K562 (cell line): ENCODE measurements around the gene EPHB6. TPM values are rescaled to one million over a fixed set of nuclear protein-coding genes. Genes with fewer than 3 reads are reported as not detected.

ENCODE experiments used
- ATAC-seq: fragments of 200-7000 bp; cut with Tn5 transposase; 3 replicates; pipeline ENCODE4 v1.9.1; 2020; ENCODE audit warnings: moderate library complexity
- BruUV-seq: library from RNA; stranded (reverse); fragments of 400-500 nt; replicated peaks from 2 replicates; lab custom pipeline; 2021; lab: Mats Ljungman, UMichigan
- CTCF ChIA-PET: fragments of 300-600 bp; formaldehyde crosslinking; extraction: SDS; loops from one replicate; lab custom pipeline; 2021; ENCODE audit warnings: low intra/inter-chr PET ratio; lab: Yijun Ruan, JAX
- POLR2A ChIA-PET: fragments of 300-600, 350-650 bp; sonication (Branson Sonifier 250); formaldehyde crosslinking; extraction: SDS; loops from one replicate; lab custom pipeline; 2021; ENCODE audit warnings: antibody characterized with exemption, inconsistent platforms; lab: Yijun Ruan, JAX
- DNase-seq, 4 experiments: peaks; one replicate each; pipeline versions ENCODE4 v3.0.0 to v3.0.0-alpha.2; 2011 to 2018; ENCODE audit warnings: low spot score in 3 of 4, mixed read lengths in 3 of 4; ENCODE audit errors: extremely low read depth in 1 of 4
- FAIRE-seq: peaks from 2 replicates; lab custom pipeline; 2011; peaks lifted over from hg19 to GRCh38; lab: Jason Lieb, UNC
- H2AFZ ChIP-seq: 2 replicates; pipeline ENCODE4 v1.6.0; 2011; ENCODE audit warnings: low read depth, low read length, control low read depth, inconsistent platforms
- H3K27ac ChIP-seq: fragments of 200-600 bp; 3 replicates; pipeline ENCODE4 v1.8.0; 2011; ENCODE audit warnings: low read depth, mild to moderate bottlenecking, control low read depth, inconsistent platforms, low read length, moderate library complexity, mixed read lengths; ENCODE audit errors: extremely low read depth
- H3K27me3 ChIP-seq, 2 experiments: fragments of 300-600 bp in 1 of 2; 2 replicates in 1 of 2; 3 replicates in 1 of 2; pipeline versions ENCODE4 v1.6.0 to v1.8.0; 2011; ENCODE audit warnings: inconsistent platforms in 2 of 2, low read length in 2 of 2, mild to moderate bottlenecking in 1 of 2, mixed read lengths in 1 of 2, moderate library complexity in 1 of 2; ENCODE audit not compliant: control insufficient read depth in 2 of 2, insufficient read depth in 2 of 2
- H3K36me3 ChIP-seq: fragments of 300-600 bp; 3 replicates; pipeline ENCODE4 v1.8.0; 2011; ENCODE audit warnings: mild to moderate bottlenecking, low read length, inconsistent platforms; ENCODE audit not compliant: control insufficient read depth, insufficient read depth
- H3K4me1 ChIP-seq, 2 experiments: fragments of 200-600 bp in 1 of 2; replicated peaks in 1 of 2; 2 replicates in 1 of 2; 3 replicates in 1 of 2; pipeline versions ENCODE4 v1.5.1 to v1.8.0; 2011; ENCODE audit warnings: inconsistent platforms in 2 of 2, low read length in 2 of 2, mild to moderate bottlenecking in 1 of 2, mixed read lengths in 1 of 2, moderate library complexity in 1 of 2; ENCODE audit not compliant: control insufficient read depth in 2 of 2, insufficient read depth in 2 of 2
- H3K4me2 ChIP-seq: 2 replicates; pipeline ENCODE4 v1.6.1; 2011; ENCODE audit warnings: low read length, control low read depth, inconsistent platforms, mixed read lengths; ENCODE audit not compliant: insufficient read depth
- H3K4me3 ChIP-seq: fragments of 200-600 bp; sonication (generic), shearing (Covaris generic); 2 replicates; pipeline ENCODE4 v1.5.1; 2016; ENCODE audit warnings: control low read depth, inconsistent platforms
- H3K79me2 ChIP-seq: fragments of 200-600 bp; 3 replicates; pipeline ENCODE4 v1.8.0; 2011; ENCODE audit warnings: low read length, inconsistent platforms; ENCODE audit not compliant: control insufficient read depth, insufficient read depth
- H3K9ac ChIP-seq, 2 experiments: 2 replicates each; pipeline versions ENCODE4 v1.6.0 to v1.6.1; 2011; ENCODE audit warnings: low read depth in 2 of 2, low read length in 2 of 2, control low read depth in 1 of 2, inconsistent platforms in 1 of 2, mild to moderate bottlenecking in 1 of 2, mixed read lengths in 1 of 2; ENCODE audit not compliant: insufficient read depth in 1 of 2
- H3K9me1 ChIP-seq: one replicate; pipeline ENCODE4 v1.6.0; 2011; ENCODE audit warnings: inconsistent platforms, mild to moderate bottlenecking, low read length, moderate library complexity; ENCODE audit not compliant: control insufficient read depth, insufficient read depth
- H3K9me3 ChIP-seq: replicated peaks from 2 replicates; pipeline ENCODE4 v1.5.1; 2011; ENCODE audit warnings: low read depth, low read length, inconsistent platforms; ENCODE audit not compliant: control insufficient read depth, insufficient read depth
- H4K20me1 ChIP-seq: replicated peaks from 2 replicates; pipeline ENCODE4 v1.6.1; 2011; ENCODE audit warnings: low read length, inconsistent platforms, mixed read lengths; ENCODE audit not compliant: control insufficient read depth, insufficient read depth
- BMI1 ChIP-seq: fragments of 150-350 bp; IDR thresholded peaks from 2 replicates; pipeline ENCODE4 v1.6.1; 2014; ENCODE audit warnings: low read length
- CUX1 ChIP-seq: fragments of 200-800 bp; sonication (Bioruptor generic); IDR thresholded peaks from 2 replicates; pipeline ENCODE4 v1.6.1; 2016; ENCODE audit warnings: missing genetic modification characterization, missing compliant biosample characterization
- GATAD2B ChIP-seq: fragments of 450-650 bp; IDR thresholded peaks from 2 replicates; pipeline ENCODE4 v1.6.1; 2017; ENCODE audit warnings: mild to moderate bottlenecking, borderline replicate concordance
- MLLT1 ChIP-seq, 2 experiments: fragments of 450-650 bp; IDR thresholded peaks; 2 replicates each; pipeline ENCODE4 v1.6.1; 2016
- POLR2AphosphoS5 ChIP-seq: IDR thresholded peaks from 2 replicates; pipeline ENCODE4 v1.6.1; 2011; ENCODE audit warnings: mild to moderate bottlenecking, low read depth, low read length, moderate library complexity; ENCODE audit not compliant: control insufficient read depth, insufficient read depth
- RCOR1 ChIP-seq, 2 experiments: IDR thresholded peaks; 2 replicates each; pipeline ENCODE4 v1.6.1; 2012; ENCODE audit warnings: low read depth in 2 of 2, low read length in 2 of 2, borderline replicate concordance in 1 of 2, improper control_type of control experiment in 1 of 2
- SUPT5H ChIP-seq: fragments of 450-650 bp; IDR thresholded peaks from 2 replicates; pipeline ENCODE4 v1.6.1; 2016
- TCF3 ChIP-seq: sonication (generic); formaldehyde crosslinking; IDR thresholded peaks from 2 replicates; pipeline ENCODE4 v1.4.0; 2020; ENCODE audit warnings: mild to moderate bottlenecking, missing genetic modification reagents
- YY1 ChIP-seq, 3 experiments: IDR thresholded peaks; 2 replicates each; pipeline ENCODE4 v1.6.1; 2011; ENCODE audit warnings: low read length in 2 of 3, mild to moderate bottlenecking in 2 of 3, moderate library complexity in 2 of 3, borderline replicate concordance in 1 of 3, control low read depth in 1 of 3, low read depth in 1 of 3; ENCODE audit not compliant: insufficient read depth in 3 of 3, insufficient replicate concordance in 2 of 3, control insufficient read depth in 1 of 3, insufficient read length in 1 of 3; ENCODE audit errors: extremely low read depth in 1 of 3
- WGBS: fragments of 100-300 bp; shearing (Covaris generic); methylation state at CpG from one replicate; pipeline ENCODE4 v1.1.6; 2016; ENCODE audit warnings: low coverage, mixed read lengths; ENCODE audit not compliant: insufficient coverage; ENCODE audit errors: missing lambda C conversion rate; 5-methylcytosine and 5-hydroxymethylcytosine counted together
- in situ Hi-C: fragments of 300-500 bp; cut with MboI; formaldehyde crosslinking; loops from 4 replicates; pipeline ENCODE4 v1.15.0; 2018; ENCODE audit warnings: inconsistent platforms, mixed read lengths
- intact Hi-C: fragments of 100-400 bp; cut with micrococcal nuclease; formaldehyde crosslinking; loops from 2 replicates; pipeline ENCODE4 v1.14.2; 2022
- polyA plus RNA-seq, 8 experiments: library from polyadenylated mRNA; depleted of rRNA in 4 of 8; stranded (reverse) in 5 of 8; unstranded in 3 of 8; fragments of >200 nt; fragmentation: Nextera tagmentation in 2 of 8; fragmentation: Illumina TruSeq in 1 of 8; extraction: Ambion mirVana in 2 of 8; extraction: Trizol in 1 of 8; gene quantifications; 2 replicates each; pipeline versions ENCODE4 v1.2.1 to v1.2.3, GENCODE V29; 2011 to 2014; ENCODE audit warnings: inconsistent platforms in 1 of 8, missing spikeins in 1 of 8
- total RNA-seq, 7 experiments: library from RNA; depleted of rRNA in 6 of 7; stranded (reverse); fragments of >200 nt in 6 of 7; fragmentation: Illumina TruSeq in 2 of 7; extraction: Trizol in 2 of 7; gene quantifications; 2 replicates each; pipeline versions ENCODE4 v1.2.1 to v1.2.3, GENCODE V29; 2011 to 2021; ENCODE audit warnings: low replicate concordance in 1 of 7
- TF ChIP-seq, protein P1 (sequence below): fragments of 450-650 bp; IDR thresholded peaks from 2 replicates; pipeline ENCODE4 v1.6.1; 2017; ENCODE audit warnings: antibody characterized with exemption

Gene EPHB6
- total and polyA plus RNA-seq, 9 of the 15 experiments (the other 6 are each of a cell fraction or from before 2014, with no cell fraction given), result 1.4 to 123 (median 7.6) TPM

DNA sequence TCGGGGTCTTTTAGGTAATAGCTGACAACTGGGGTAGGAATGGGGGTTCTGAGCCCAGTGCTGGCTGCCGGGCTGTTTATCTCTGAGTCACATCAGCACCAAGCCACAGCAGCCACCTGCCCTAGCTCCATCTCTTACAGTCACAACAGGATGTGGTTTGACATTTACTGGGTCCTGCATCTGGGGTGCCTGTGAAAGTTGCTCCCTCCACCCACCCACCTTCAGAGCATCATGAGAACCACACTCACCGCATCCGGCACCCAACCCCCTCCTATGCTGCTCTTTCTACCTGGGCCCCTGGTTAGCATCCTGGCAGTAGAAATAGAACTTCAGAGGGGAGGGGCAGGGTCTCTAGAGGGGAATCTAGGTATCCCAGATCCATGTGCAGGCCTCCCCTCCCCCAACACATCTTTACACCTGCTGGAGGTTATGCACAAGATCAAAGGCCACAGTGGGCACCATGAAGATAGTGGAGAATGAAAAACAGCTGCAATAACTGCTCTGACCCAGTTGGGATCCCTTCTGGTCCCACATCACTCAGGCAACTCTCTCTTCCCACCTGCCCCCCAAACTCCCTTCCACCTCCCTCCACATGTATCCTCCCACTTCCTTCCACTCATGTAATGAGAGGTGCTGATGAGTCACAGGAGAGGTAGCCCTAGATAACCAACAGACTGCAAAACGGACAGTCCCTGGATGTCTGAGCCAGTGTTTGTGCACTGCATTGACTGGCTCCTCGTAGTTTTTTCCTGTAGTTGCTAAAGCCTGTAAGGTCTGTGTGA lies 45.9 kb upstream of the EPHB6 start:
- no TSS peak for BruUV-seq
- TF ChIP-seq BMI1 (no peak), SUPT5H (no peak), MLLT1 (IDR thresholded peaks at IDR 0.05) (no peak), GATAD2B (no peak), POLR2AphosphoS5 (peak; percentile 77), RCOR1 (IDR thresholded peaks at IDR 0.05; ENCODE audit: borderline replicate concordance in 1 of 2, low read depth in 2 of 2, low read length in 2 of 2) (peak in 1 of 2 experiments; percentile 49; a peak in 1 of 4 replicates), CUX1 (CRISPR knock-in tag) (no peak), TCF3 (peak; percentile 68), YY1 (IDR thresholded peaks at IDR 0.05; ENCODE audit: borderline replicate concordance in 1 of 3, control insufficient read depth in 1 of 3, extremely low read depth in 1 of 3, insufficient read depth in 3 of 3, insufficient read length in 1 of 3, insufficient replicate concordance in 2 of 3, low read depth in 1 of 3, low read length in 2 of 3) (peak in 2 of 3 experiments; percentile 8 to 14)
- TF ChIP-seq, protein P1, sequence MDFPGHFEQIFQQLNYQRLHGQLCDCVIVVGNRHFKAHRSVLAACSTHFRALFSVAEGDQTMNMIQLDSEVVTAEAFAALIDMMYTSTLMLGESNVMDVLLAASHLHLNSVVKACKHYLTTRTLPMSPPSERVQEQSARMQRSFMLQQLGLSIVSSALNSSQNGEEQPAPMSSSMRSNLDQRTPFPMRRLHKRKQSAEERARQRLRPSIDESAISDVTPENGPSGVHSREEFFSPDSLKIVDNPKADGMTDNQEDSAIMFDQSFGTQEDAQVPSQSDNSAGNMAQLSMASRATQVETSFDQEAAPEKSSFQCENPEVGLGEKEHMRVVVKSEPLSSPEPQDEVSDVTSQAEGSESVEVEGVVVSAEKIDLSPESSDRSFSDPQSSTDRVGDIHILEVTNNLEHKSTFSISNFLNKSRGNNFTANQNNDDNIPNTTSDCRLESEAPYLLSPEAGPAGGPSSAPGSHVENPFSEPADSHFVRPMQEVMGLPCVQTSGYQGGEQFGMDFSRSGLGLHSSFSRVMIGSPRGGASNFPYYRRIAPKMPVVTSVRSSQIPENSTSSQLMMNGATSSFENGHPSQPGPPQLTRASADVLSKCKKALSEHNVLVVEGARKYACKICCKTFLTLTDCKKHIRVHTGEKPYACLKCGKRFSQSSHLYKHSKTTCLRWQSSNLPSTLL, result no peak

More for the DNA sequence above, 45.9 kb upstream of the EPHB6 start:
- FAIRE-seq (peak; percentile 85), DNase-seq (peak; percentile 67 to 78 (median 74)), ATAC-seq (peak; percentile 54)
- Histone ChIP-seq H3K9ac (peak overlapping the region in 1 of 2 experiments; percentile 36; a peak in 2 of 4 replicates), H3K36me3 (no peaks in the 10 kb centered on the region), H3K4me2 (0 out of 2 replicates have a peak overlapping the region, but pooled peaks have one; percentile 23), H3K4me1 (peaks cover 0 to 60% of the 10 kb centered on the region in 2 experiments; a peak in 3 of 5 replicates), H3K79me2 (no peaks in the 10 kb centered on the region), H3K4me3 (no peak overlapping the region), H3K27me3 (no peaks in the 10 kb centered on the region), H4K20me1 (no peaks in the 10 kb centered on the region), H3K9me1 (no peaks in the 10 kb centered on the region), H3K9me3 (no peaks in the 10 kb centered on the region), H2AFZ (no peak overlapping the region), H3K27ac (peak overlapping the region; percentile 63; the same call in 2 of the 3 replicates)
- intact Hi-C loops, result no loop called here
- in situ Hi-C loops, result no loop called here
- POLR2A ChIA-PET, result interaction anchor here (0.6 to 1.2 kb wide), 5 partner anchors 9 to 59 kb away, joined by 3 to 4 read pairs (median 3); no protein-coding TSS in a partner anchor
- CTCF ChIA-PET, result no interaction called here
- WGBS, result 0% methylated on average over 6 of the region's 6 CpGs
